ENCODE measurements around the gene RAMP3.

DNA sequence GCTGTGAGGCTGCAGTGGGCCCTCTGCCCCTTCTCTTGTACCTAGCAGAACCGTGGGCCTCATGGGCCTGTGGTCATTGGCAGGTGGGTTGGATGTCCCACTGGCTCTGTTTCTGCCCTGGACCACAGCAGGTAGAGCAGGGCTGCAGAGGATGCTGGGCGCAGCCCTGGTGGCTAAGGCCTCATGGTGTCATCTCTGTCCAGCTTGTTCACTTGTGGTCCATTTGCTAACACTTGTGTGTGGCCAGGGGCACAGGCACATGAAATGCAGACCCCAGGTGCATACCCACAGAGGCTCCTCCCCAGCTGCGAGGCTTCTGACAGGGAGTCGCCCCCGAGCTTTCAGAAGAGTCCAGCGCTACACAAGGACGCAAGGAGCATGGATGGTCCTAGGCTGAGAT lies 23.7 kb upstream of the RAMP3 start:
- TF ChIP-seq, protein P1, sequence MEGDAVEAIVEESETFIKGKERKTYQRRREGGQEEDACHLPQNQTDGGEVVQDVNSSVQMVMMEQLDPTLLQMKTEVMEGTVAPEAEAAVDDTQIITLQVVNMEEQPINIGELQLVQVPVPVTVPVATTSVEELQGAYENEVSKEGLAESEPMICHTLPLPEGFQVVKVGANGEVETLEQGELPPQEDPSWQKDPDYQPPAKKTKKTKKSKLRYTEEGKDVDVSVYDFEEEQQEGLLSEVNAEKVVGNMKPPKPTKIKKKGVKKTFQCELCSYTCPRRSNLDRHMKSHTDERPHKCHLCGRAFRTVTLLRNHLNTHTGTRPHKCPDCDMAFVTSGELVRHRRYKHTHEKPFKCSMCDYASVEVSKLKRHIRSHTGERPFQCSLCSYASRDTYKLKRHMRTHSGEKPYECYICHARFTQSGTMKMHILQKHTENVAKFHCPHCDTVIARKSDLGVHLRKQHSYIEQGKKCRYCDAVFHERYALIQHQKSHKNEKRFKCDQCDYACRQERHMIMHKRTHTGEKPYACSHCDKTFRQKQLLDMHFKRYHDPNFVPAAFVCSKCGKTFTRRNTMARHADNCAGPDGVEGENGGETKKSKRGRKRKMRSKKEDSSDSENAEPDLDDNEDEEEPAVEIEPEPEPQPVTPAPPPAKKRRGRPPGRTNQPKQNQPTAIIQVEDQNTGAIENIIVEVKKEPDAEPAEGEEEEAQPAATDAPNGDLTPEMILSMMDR (IDR thresholded peaks at IDR 0.05): no peak
- TF ChIP-seq POLR2A (IDR thresholded peaks at IDR 0.05): no peak

Measured in gastroesophageal sphincter (tissue), 3 donors.